Astrocyte (in vitro differentiated cells and primary cell): ENCODE results near the gene MYO3B.

Source experiments
- EZH2 ChIP-seq: IDR thresholded peaks from 2 replicates; pipeline ENCODE4 v1.6.1; 2012; ENCODE audit warnings: mild to moderate bottlenecking, low read length, inconsistent platforms; ENCODE audit not compliant: insufficient read depth
- TF ChIP-seq, protein P1 (sequence below): IDR thresholded peaks from 2 replicates; pipeline ENCODE4 v1.5.1; 2011; ENCODE audit warnings: low read depth, mild to moderate bottlenecking, inconsistent platforms, low read length, moderate library complexity; ENCODE audit not compliant: insufficient read depth

DNA sequence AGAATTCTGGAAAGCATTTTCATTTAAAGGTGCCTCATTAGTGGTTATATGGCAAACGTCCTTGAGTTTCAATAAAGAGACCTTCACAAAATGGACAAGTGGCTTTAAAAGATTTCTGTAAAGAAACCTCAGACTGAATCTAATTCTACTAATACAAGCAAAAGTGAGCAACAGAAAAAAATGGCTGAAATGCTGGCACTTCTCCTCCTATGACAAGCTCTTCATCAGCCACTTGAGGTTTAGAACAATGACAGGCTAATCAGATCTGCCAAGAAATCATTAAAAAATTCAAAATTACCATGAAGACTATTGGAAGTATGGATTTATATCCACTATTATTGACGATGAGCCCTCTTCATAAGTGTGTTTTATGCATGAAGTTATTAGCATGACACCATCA is 71.8 kb downstream of the MYO3B start:
- TF ChIP-seq, protein P1, sequence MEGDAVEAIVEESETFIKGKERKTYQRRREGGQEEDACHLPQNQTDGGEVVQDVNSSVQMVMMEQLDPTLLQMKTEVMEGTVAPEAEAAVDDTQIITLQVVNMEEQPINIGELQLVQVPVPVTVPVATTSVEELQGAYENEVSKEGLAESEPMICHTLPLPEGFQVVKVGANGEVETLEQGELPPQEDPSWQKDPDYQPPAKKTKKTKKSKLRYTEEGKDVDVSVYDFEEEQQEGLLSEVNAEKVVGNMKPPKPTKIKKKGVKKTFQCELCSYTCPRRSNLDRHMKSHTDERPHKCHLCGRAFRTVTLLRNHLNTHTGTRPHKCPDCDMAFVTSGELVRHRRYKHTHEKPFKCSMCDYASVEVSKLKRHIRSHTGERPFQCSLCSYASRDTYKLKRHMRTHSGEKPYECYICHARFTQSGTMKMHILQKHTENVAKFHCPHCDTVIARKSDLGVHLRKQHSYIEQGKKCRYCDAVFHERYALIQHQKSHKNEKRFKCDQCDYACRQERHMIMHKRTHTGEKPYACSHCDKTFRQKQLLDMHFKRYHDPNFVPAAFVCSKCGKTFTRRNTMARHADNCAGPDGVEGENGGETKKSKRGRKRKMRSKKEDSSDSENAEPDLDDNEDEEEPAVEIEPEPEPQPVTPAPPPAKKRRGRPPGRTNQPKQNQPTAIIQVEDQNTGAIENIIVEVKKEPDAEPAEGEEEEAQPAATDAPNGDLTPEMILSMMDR = no peak
- no peak for TF ChIP-seq EZH2
